SH-SY5Y (cell line): ENCODE results near the gene LRRC32.

ENCODE experiments used
- GATA2 ChIP-seq: IDR thresholded peaks from 2 replicates; pipeline ENCODE4 v1.6.1; 2011; ENCODE audit warnings: mild to moderate bottlenecking, low read depth, low read length
- GATA3 ChIP-seq: IDR thresholded peaks from 2 replicates; pipeline ENCODE4 v1.6.1; 2011; ENCODE audit warnings: low read depth, mild to moderate bottlenecking, low read length, moderate library complexity

DNA sequence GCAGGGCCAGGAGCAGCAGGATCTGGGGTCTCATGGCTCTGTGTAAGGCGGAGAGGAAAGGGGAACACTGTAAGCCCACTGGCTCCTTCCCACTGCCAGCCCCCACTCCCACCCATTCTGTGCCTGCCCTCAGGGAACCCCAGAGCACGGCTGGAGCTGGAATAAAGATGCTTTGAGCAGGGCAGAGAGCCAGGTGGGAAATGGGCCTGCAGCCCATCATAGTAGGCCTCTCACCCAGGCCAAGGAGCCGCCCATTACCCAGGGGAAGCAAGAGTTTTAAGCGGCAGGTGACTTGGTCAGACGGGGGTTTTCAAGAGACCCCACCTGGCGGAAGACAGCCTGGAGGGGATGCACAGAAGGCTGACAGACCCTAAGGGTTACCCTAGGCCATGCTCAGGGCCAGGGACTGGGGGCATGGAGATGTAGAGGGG lies 4.6 kb downstream of the LRRC32 start:
- TF ChIP-seq GATA3 (no peak), GATA2 (no peak)
